ENCODE measurements around the gene ZNF853.

DNA sequence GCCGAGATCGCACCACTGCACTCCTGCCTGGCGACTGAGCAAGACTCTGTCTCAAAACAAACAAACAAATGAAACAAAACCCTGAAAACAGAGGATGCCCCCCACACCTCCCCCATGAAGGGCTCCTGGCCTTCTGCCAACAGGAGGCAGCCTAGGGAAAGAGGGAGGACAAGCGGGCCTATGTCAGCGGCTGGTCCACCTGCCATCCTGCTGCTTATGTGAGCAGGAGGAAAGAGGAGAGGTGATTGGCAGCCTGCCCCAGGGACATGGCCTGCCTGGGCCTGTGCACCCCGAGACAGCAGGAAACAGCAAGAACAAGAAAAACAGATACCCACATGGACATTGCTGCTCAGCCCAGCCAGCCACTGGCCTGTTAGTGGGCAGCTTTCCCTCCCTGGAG lies 12.6 kb downstream of the ZNF853 start:
- TF ChIP-seq, protein P1, sequence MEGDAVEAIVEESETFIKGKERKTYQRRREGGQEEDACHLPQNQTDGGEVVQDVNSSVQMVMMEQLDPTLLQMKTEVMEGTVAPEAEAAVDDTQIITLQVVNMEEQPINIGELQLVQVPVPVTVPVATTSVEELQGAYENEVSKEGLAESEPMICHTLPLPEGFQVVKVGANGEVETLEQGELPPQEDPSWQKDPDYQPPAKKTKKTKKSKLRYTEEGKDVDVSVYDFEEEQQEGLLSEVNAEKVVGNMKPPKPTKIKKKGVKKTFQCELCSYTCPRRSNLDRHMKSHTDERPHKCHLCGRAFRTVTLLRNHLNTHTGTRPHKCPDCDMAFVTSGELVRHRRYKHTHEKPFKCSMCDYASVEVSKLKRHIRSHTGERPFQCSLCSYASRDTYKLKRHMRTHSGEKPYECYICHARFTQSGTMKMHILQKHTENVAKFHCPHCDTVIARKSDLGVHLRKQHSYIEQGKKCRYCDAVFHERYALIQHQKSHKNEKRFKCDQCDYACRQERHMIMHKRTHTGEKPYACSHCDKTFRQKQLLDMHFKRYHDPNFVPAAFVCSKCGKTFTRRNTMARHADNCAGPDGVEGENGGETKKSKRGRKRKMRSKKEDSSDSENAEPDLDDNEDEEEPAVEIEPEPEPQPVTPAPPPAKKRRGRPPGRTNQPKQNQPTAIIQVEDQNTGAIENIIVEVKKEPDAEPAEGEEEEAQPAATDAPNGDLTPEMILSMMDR (IDR thresholded peaks at IDR 0.05) = no peak
- TF ChIP-seq EZH2 (IDR thresholded peaks at IDR 0.05; ENCODE audit: borderline replicate concordance, insufficient read depth, low read depth, low read length, poor library complexity, severe bottlenecking) = no peak

Measured in B cell (primary cell).